Osteoblast (primary cell): ENCODE measurements around the gene MEFV. TPM values are rescaled to one million over a fixed set of nuclear protein-coding genes. Genes with fewer than 3 reads are reported as not detected.

Source experiments
- DNase-seq: peaks from one replicate; pipeline ENCODE4 v3.0.0; 2011; ENCODE audit warnings: low spot score, mixed read lengths; ENCODE audit not compliant: insufficient read length; ENCODE audit errors: missing footprints
- H2AFZ ChIP-seq: 2 replicates; pipeline ENCODE4 v1.6.0; 2011; ENCODE audit warnings: mild to moderate bottlenecking, low read length
- H3K27ac ChIP-seq: 2 replicates; pipeline ENCODE4 v1.5.1; 2011; ENCODE audit warnings: mild to moderate bottlenecking, low read depth, low read length, moderate library complexity
- H3K27me3 ChIP-seq: 2 replicates; pipeline ENCODE4 v1.6.0; 2012; ENCODE audit warnings: mild to moderate bottlenecking, control low read depth, inconsistent platforms, low read length, moderate library complexity; ENCODE audit not compliant: insufficient read depth
- H3K36me3 ChIP-seq: 2 replicates; pipeline ENCODE4 v1.5.1; 2011; ENCODE audit warnings: mild to moderate bottlenecking, low read length, control low read depth, moderate library complexity; ENCODE audit not compliant: insufficient read depth
- H3K4me1 ChIP-seq: 2 replicates; pipeline ENCODE4 v1.5.1; 2011; ENCODE audit warnings: mild to moderate bottlenecking, low read length, control low read depth, moderate library complexity; ENCODE audit not compliant: insufficient read depth
- H3K4me2 ChIP-seq: 2 replicates; pipeline ENCODE4 v1.6.0; 2011; ENCODE audit warnings: mild to moderate bottlenecking, low read length; ENCODE audit not compliant: insufficient read depth
- H3K4me3 ChIP-seq: fragments of 200-600 bp; sonication (generic); 3 replicates; pipeline ENCODE4 v1.5.1; 2012; ENCODE audit warnings: mild to moderate bottlenecking, low read length, inconsistent platforms; ENCODE audit not compliant: insufficient read depth
- H3K79me2 ChIP-seq: 2 replicates; pipeline ENCODE4 v1.6.0; 2012; ENCODE audit warnings: mild to moderate bottlenecking, low read length, control low read depth, inconsistent platforms; ENCODE audit not compliant: insufficient read depth
- H3K9me3 ChIP-seq: 2 replicates; pipeline ENCODE4 v1.5.1; 2011; ENCODE audit warnings: low read depth, low read length, control low read depth
- H4K20me1 ChIP-seq: 2 replicates; pipeline ENCODE4 v1.6.0; 2012; ENCODE audit warnings: mild to moderate bottlenecking, low read length, control low read depth; ENCODE audit not compliant: insufficient read depth
- CTCF ChIP-seq: IDR thresholded peaks from 2 replicates; pipeline ENCODE4 v1.5.1; 2011; ENCODE audit warnings: mild to moderate bottlenecking, low read depth, low read length, moderate library complexity; ENCODE audit errors: extremely low read depth
- total RNA-seq: library from RNA; depleted of rRNA; stranded (reverse); fragments of >200 nt; gene quantifications from 2 replicates; pipeline ENCODE4 v1.2.3, GENCODE V29; 2012

The MEFV gene
- total RNA-seq, 1 donor = under 0.01 TPM

GRCh38 chr16:3249451-3249850 is 7.0 kb downstream of the MEFV start:
- no peak overlapping the region for H3K4me3 ChIP-seq
- no peaks in the 10 kb centered on the region for H3K36me3 ChIP-seq
- no peak for DNase-seq
- TF ChIP-seq CTCF = no peak
- H3K27ac ChIP-seq = no peak overlapping the region
- no peaks in the 10 kb centered on the region for H3K9me3 ChIP-seq
- H2AFZ ChIP-seq = no peak overlapping the region
- H3K27me3 ChIP-seq = no peaks in the 10 kb centered on the region
- H4K20me1 ChIP-seq = no peaks in the 10 kb centered on the region
- no peak overlapping the region for H3K4me2 ChIP-seq
- H3K4me1 ChIP-seq = no peaks in the 10 kb centered on the region
- H3K79me2 ChIP-seq = no peaks in the 10 kb centered on the region

- Histone ChIP-seq H3K9me3 (no peaks in the 10 kb centered on the region), H3K27ac (no peak overlapping the region), H4K20me1 (no peaks in the 10 kb centered on the region), H3K27me3 (no peaks in the 10 kb centered on the region), H3K36me3 (no peaks in the 10 kb centered on the region), H3K79me2 (no peaks in the 10 kb centered on the region), H3K4me3 (no peak overlapping the region), H2AFZ (no peak overlapping the region), H3K4me1 (no peaks in the 10 kb centered on the region), H3K4me2 (no peak overlapping the region)
- DNase-seq = no peak
- TF ChIP-seq CTCF = no peak
These were observed 7.4 kb downstream of the MEFV start for GRCh38 chr16:3249020-3249419.

GRCh38 chr16:3248596-3248995 is 7.8 kb downstream of the MEFV start:
- Histone ChIP-seq H3K9me3 (no peaks in the 10 kb centered on the region), H4K20me1 (no peaks in the 10 kb centered on the region), H3K79me2 (no peaks in the 10 kb centered on the region), H3K4me3 (no peak overlapping the region), H3K36me3 (no peaks in the 10 kb centered on the region), H3K27ac (no peak overlapping the region), H2AFZ (no peak overlapping the region), H3K27me3 (no peaks in the 10 kb centered on the region), H3K4me2 (no peak overlapping the region), H3K4me1 (no peaks in the 10 kb centered on the region)
- DNase-seq = no peak
- TF ChIP-seq CTCF = no peak

GRCh38 chr16:3246876-3247275 is 9.6 kb downstream of the MEFV start:
- no peaks in the 10 kb centered on the region for H3K79me2 ChIP-seq
- H3K9me3 ChIP-seq = no peaks in the 10 kb centered on the region
- no peak overlapping the region for H3K4me3 ChIP-seq
- TF ChIP-seq CTCF = no peak
- H3K36me3 ChIP-seq = no peaks in the 10 kb centered on the region
- DNase-seq = no peak
- H3K4me2 ChIP-seq = no peak overlapping the region
- no peaks in the 10 kb centered on the region for H3K4me1 ChIP-seq
- H2AFZ ChIP-seq = no peak overlapping the region
- no peaks in the 10 kb centered on the region for H3K27me3 ChIP-seq
- no peaks in the 10 kb centered on the region for H4K20me1 ChIP-seq
- no peak overlapping the region for H3K27ac ChIP-seq
